ENCODE measurements around the gene ZIC4.

DNA sequence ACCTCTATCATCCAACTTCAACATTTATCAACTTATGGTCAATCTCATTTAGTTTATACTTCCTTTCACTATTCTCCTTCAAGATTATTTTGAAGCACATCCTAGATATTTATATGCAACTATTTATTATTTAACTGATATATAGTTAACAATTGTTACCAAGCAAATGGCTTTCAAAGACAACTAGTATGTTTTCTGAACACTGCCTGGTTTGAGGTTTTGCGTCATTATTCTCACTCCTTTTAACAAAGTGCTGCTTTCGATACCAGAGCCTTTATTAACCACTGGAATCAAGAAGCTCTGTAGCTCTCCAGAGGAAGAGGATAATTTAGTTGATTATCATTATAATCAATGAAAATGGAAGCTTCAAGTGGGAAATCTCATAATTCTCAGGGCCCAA lies 22.4 kb upstream of the ZIC4 start:
- TF ChIP-seq, protein P1, sequence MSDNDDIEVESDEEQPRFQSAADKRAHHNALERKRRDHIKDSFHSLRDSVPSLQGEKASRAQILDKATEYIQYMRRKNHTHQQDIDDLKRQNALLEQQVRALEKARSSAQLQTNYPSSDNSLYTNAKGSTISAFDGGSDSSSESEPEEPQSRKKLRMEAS (IDR thresholded peaks at IDR 0.05) = no peak
- no peak for TF ChIP-seq EGR1 (IDR thresholded peaks at IDR 0.05)
- no peak for TF ChIP-seq CEBPB (IDR thresholded peaks at IDR 0.05)
- TF ChIP-seq RAD21 (IDR thresholded peaks at IDR 0.05; ENCODE audit: low read depth) = no peak
- TF ChIP-seq, protein P2, sequence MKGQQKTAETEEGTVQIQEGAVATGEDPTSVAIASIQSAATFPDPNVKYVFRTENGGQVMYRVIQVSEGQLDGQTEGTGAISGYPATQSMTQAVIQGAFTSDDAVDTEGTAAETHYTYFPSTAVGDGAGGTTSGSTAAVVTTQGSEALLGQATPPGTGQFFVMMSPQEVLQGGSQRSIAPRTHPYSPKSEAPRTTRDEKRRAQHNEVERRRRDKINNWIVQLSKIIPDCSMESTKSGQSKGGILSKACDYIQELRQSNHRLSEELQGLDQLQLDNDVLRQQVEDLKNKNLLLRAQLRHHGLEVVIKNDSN (IDR thresholded peaks at IDR 0.05) = no peak
- no peak for TF ChIP-seq FOXM1 (IDR thresholded peaks at IDR 0.05; ENCODE audit: borderline replicate concordance, low read depth)
- TF ChIP-seq YY1 (IDR thresholded peaks at IDR 0.05; ENCODE audit: low read depth) = no peak
- TF ChIP-seq, protein P3, sequence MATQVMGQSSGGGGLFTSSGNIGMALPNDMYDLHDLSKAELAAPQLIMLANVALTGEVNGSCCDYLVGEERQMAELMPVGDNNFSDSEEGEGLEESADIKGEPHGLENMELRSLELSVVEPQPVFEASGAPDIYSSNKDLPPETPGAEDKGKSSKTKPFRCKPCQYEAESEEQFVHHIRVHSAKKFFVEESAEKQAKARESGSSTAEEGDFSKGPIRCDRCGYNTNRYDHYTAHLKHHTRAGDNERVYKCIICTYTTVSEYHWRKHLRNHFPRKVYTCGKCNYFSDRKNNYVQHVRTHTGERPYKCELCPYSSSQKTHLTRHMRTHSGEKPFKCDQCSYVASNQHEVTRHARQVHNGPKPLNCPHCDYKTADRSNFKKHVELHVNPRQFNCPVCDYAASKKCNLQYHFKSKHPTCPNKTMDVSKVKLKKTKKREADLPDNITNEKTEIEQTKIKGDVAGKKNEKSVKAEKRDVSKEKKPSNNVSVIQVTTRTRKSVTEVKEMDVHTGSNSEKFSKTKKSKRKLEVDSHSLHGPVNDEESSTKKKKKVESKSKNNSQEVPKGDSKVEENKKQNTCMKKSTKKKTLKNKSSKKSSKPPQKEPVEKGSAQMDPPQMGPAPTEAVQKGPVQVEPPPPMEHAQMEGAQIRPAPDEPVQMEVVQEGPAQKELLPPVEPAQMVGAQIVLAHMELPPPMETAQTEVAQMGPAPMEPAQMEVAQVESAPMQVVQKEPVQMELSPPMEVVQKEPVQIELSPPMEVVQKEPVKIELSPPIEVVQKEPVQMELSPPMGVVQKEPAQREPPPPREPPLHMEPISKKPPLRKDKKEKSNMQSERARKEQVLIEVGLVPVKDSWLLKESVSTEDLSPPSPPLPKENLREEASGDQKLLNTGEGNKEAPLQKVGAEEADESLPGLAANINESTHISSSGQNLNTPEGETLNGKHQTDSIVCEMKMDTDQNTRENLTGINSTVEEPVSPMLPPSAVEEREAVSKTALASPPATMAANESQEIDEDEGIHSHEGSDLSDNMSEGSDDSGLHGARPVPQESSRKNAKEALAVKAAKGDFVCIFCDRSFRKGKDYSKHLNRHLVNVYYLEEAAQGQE (IDR thresholded peaks at IDR 0.05; ENCODE audit: low read depth) = no peak
- no peak for TF ChIP-seq TAF1 (IDR thresholded peaks at IDR 0.05; ENCODE audit: low read depth)
- TF ChIP-seq EP300 (IDR thresholded peaks at IDR 0.05; ENCODE audit: borderline replicate concordance) = no peak
